Stimulated activated memory B cell treated with anti-CD40 and anti-IgM and Interleukin-4, amounts not matched to agents 10 μg/mL and 1 μg/mL and 100 μg/mL, for 72 hours (primary cell): Measurements from ENCODE around the gene DYNLT2.

ENCODE experiments used
- ATAC-seq: fragments of 150-1000 bp; cut with Tn5 transposase; 2 replicates; pipeline ENCODE4 v1.10.0; 2021
- H3K27ac Mint-ChIP-seq: one replicate; pipeline ENCODE4 v1.8.0; 2022; ENCODE audit warnings: mild to moderate bottlenecking, mixed read lengths
- H3K27me3 Mint-ChIP-seq: one replicate; pipeline ENCODE4 v1.8.0; 2022; ENCODE audit warnings: mixed read lengths
- H3K36me3 Mint-ChIP-seq: one replicate; pipeline ENCODE4 v1.8.0; 2022; ENCODE audit warnings: mixed read lengths
- H3K4me1 Mint-ChIP-seq: one replicate; pipeline ENCODE4 v1.8.0; 2022; ENCODE audit warnings: mixed read lengths
- H3K4me3 Mint-ChIP-seq: one replicate; pipeline ENCODE4 v1.8.0; 2022; ENCODE audit warnings: mild to moderate bottlenecking, moderate library complexity, mixed read lengths
- H3K9me3 Mint-ChIP-seq: one replicate; pipeline ENCODE4 v1.8.0; 2022; ENCODE audit warnings: mixed read lengths

Gene DYNLT2

GRCh38 chr6:169725125-169726048, 26.0 kb downstream of the DYNLT2 start:
- Mint-ChIP-seq H3K4me1 (peaks cover 24% of the 10 kb centered on the region), H3K9me3 (no peaks in the 10 kb centered on the region), H3K27me3 (no peaks in the 10 kb centered on the region), H3K27ac (peak overlapping the region; percentile 72), H3K4me3 (peak overlapping the region; percentile 75), H3K36me3 (no peaks in the 10 kb centered on the region)
- ATAC-seq = peak; percentile 27

GRCh38 chr6:169724494-169725124, 26.8 kb downstream of the DYNLT2 start, which contains the start of gene PHF10:
TSS of gene PHF10 (minus strand) at chr6:169724500. CDS start at chr6:169723931, 569 bp downstream.
- peak; percentile 82 for ATAC-seq
- Mint-ChIP-seq H3K4me1 (peaks cover 31% of the 10 kb centered on the region), H3K27me3 (no peaks in the 10 kb centered on the region), H3K36me3 (no peaks in the 10 kb centered on the region), H3K27ac (peak within 1 kb of the TSS; percentile 89), H3K4me3 (peak within 1 kb of the TSS; percentile 84), H3K9me3 (no peaks in the 10 kb centered on the region)

- H3K4me1 Mint-ChIP-seq = peaks cover 36% of the 10 kb centered on the region
- peak overlapping the region; percentile 72 for H3K27ac Mint-ChIP-seq
- no peaks in the 10 kb centered on the region for H3K36me3 Mint-ChIP-seq
- H3K9me3 Mint-ChIP-seq = no peaks in the 10 kb centered on the region
- peak overlapping the region; percentile 58 for H3K4me3 Mint-ChIP-seq
- peak; percentile 76 for ATAC-seq
- H3K27me3 Mint-ChIP-seq = no peaks in the 10 kb centered on the region
Measured at GRCh38 chr6:169723991-169724493, 27.3 kb downstream of the DYNLT2 start.

- no peaks in the 10 kb centered on the region for H3K27me3 Mint-ChIP-seq
- no peaks in the 10 kb centered on the region for H3K9me3 Mint-ChIP-seq
- H3K27ac Mint-ChIP-seq = peak overlapping the region; percentile 89
- no peaks in the 10 kb centered on the region for H3K36me3 Mint-ChIP-seq
- peak; percentile 74 for ATAC-seq
- peak overlapping the region; percentile 84 for H3K4me3 Mint-ChIP-seq
- peaks cover 36% of the 10 kb centered on the region for H3K4me1 Mint-ChIP-seq
Measured at GRCh38 chr6:169723200-169723909, 28.0 kb downstream of the DYNLT2 start.

GRCh38 chr6:169722362-169723199, 28.8 kb downstream of the DYNLT2 start:
- H3K36me3 Mint-ChIP-seq = no peaks in the 10 kb centered on the region
- no peaks in the 10 kb centered on the region for H3K27me3 Mint-ChIP-seq
- no peak for ATAC-seq
- peak overlapping the region; percentile 84 for H3K4me3 Mint-ChIP-seq
- peak overlapping the region; percentile 89 for H3K27ac Mint-ChIP-seq
- H3K4me1 Mint-ChIP-seq = peaks cover 36% of the 10 kb centered on the region
- no peaks in the 10 kb centered on the region for H3K9me3 Mint-ChIP-seq

GRCh38 chr6:169720207-169720855, 31.0 kb downstream of the DYNLT2 start:
- no peaks in the 10 kb centered on the region for H3K27me3 Mint-ChIP-seq
- H3K27ac Mint-ChIP-seq = no peak overlapping the region
- ATAC-seq = no peak
- H3K4me1 Mint-ChIP-seq = peaks cover 23% of the 10 kb centered on the region
- no peaks in the 10 kb centered on the region for H3K9me3 Mint-ChIP-seq
- no peak overlapping the region for H3K4me3 Mint-ChIP-seq
- H3K36me3 Mint-ChIP-seq = peaks cover 13% of the 10 kb centered on the region

- Mint-ChIP-seq H3K27ac (no peak overlapping the region), H3K9me3 (no peaks in the 10 kb centered on the region), H3K4me3 (no peak overlapping the region), H3K27me3 (no peaks in the 10 kb centered on the region), H3K4me1 (peaks cover 23% of the 10 kb centered on the region), H3K36me3 (peaks cover 24% of the 10 kb centered on the region)
- no peak for ATAC-seq
Measured at GRCh38 chr6:169719117-169719516, 32.3 kb downstream of the DYNLT2 start.

- ATAC-seq = no peak
- Mint-ChIP-seq H3K4me1 (peaks cover 6% of the 10 kb centered on the region), H3K27me3 (no peaks in the 10 kb centered on the region), H3K4me3 (no peak overlapping the region), H3K27ac (no peak overlapping the region), H3K9me3 (no peaks in the 10 kb centered on the region), H3K36me3 (peaks cover 40% of the 10 kb centered on the region)
Measured at GRCh38 chr6:169714595-169714994, 36.8 kb downstream of the DYNLT2 start.

GRCh38 chr6:169714178-169714577, 37.2 kb downstream of the DYNLT2 start:
- Mint-ChIP-seq H3K4me3 (no peak overlapping the region), H3K4me1 (peaks cover 6% of the 10 kb centered on the region), H3K27me3 (no peaks in the 10 kb centered on the region), H3K9me3 (no peaks in the 10 kb centered on the region), H3K27ac (no peak overlapping the region), H3K36me3 (peaks cover 40% of the 10 kb centered on the region)
- ATAC-seq = no peak

GRCh38 chr6:169710009-169710408, 41.4 kb downstream of the DYNLT2 start:
- no peak for ATAC-seq
- peak overlapping the region; percentile 54 for H3K27ac Mint-ChIP-seq
- H3K9me3 Mint-ChIP-seq = no peaks in the 10 kb centered on the region
- peaks cover 37% of the 10 kb centered on the region for H3K4me1 Mint-ChIP-seq
- peaks cover 29% of the 10 kb centered on the region for H3K36me3 Mint-ChIP-seq
- H3K4me3 Mint-ChIP-seq = no peak overlapping the region
- no peaks in the 10 kb centered on the region for H3K27me3 Mint-ChIP-seq

GRCh38 chr6:169709293-169709692, 42.1 kb downstream of the DYNLT2 start:
- no peak overlapping the region for H3K27ac Mint-ChIP-seq
- H3K36me3 Mint-ChIP-seq = peaks cover 23% of the 10 kb centered on the region
- peaks cover 41% of the 10 kb centered on the region for H3K4me1 Mint-ChIP-seq
- no peak for ATAC-seq
- H3K9me3 Mint-ChIP-seq = no peaks in the 10 kb centered on the region
- no peak overlapping the region for H3K4me3 Mint-ChIP-seq
- H3K27me3 Mint-ChIP-seq = no peaks in the 10 kb centered on the region

- Mint-ChIP-seq H3K27me3 (no peaks in the 10 kb centered on the region), H3K4me1 (peaks cover 46% of the 10 kb centered on the region), H3K4me3 (no peak overlapping the region), H3K27ac (peak overlapping the region; percentile 21), H3K9me3 (no peaks in the 10 kb centered on the region), H3K36me3 (peaks cover 15% of the 10 kb centered on the region)
- ATAC-seq = no peak
Measured at GRCh38 chr6:169707772-169708171, 43.6 kb downstream of the DYNLT2 start.

GRCh38 chr6:169702840-169703246, 48.5 kb downstream of the DYNLT2 start:
- H3K27ac Mint-ChIP-seq = peak overlapping the region; percentile 93
- peaks cover 60% of the 10 kb centered on the region for H3K4me1 Mint-ChIP-seq
- peaks cover 12% of the 10 kb centered on the region for H3K36me3 Mint-ChIP-seq
- H3K9me3 Mint-ChIP-seq = no peaks in the 10 kb centered on the region
- H3K27me3 Mint-ChIP-seq = no peaks in the 10 kb centered on the region
- H3K4me3 Mint-ChIP-seq = peak overlapping the region; percentile 95
- peak; percentile 4 for ATAC-seq
